H1 (cell line): ENCODE data around the gene IRF8. TPM values are rescaled to one million over a fixed set of nuclear protein-coding genes. Genes with fewer than 3 reads are reported as not detected.

Source experiments
- CTCF ChIA-PET: fragments of 300-600 bp; sonication (Branson Sonifier 250); formaldehyde crosslinking; loops from one replicate; lab custom pipeline; 2021; ENCODE audit not compliant: partially characterized antibody; lab: Charles Lee
- POLR2A ChIA-PET: fragments of 300-600 bp; sonication (Branson Sonifier 250); formaldehyde crosslinking; loops from one replicate; lab custom pipeline; 2021; ENCODE audit warnings: inconsistent platforms; ENCODE audit not compliant: partially characterized antibody; lab: Charles Lee
- DNase-seq, 2 experiments: peaks; one replicate each; pipeline versions ENCODE4 v3.0.0 to v3.0.0-alpha.2; 2010 to 2022; ENCODE audit warnings: low spot score in 2 of 2, low read depth in 1 of 2, mixed read lengths in 1 of 2
- FAIRE-seq: peaks from 2 replicates; lab custom pipeline; 2011; peaks lifted over from hg19 to GRCh38; lab: Jason Lieb, UNC
- H2AFZ ChIP-seq: 2 replicates; pipeline ENCODE4 v1.8.1; 2012; ENCODE audit warnings: low read length, inconsistent platforms
- H2AK5ac ChIP-seq: 2 replicates; pipeline ENCODE4 v1.6.1; 2013; ENCODE audit warnings: low read depth, low read length
- H2BK120ac ChIP-seq: replicated peaks from 2 replicates; pipeline ENCODE3; 2013; ENCODE audit warnings: low read depth, low read length, inconsistent platforms
- H2BK12ac ChIP-seq: 2 replicates; pipeline ENCODE4 v1.6.1; 2013; ENCODE audit warnings: low read depth, low read length
- H2BK15ac ChIP-seq: 2 replicates; pipeline ENCODE4 v1.6.1; 2013; ENCODE audit warnings: low read length
- H2BK20ac ChIP-seq: 2 replicates; pipeline ENCODE4 v1.6.1; 2013; ENCODE audit warnings: low read length
- H2BK5ac ChIP-seq: 2 replicates; pipeline ENCODE4 v1.6.1; 2013; ENCODE audit warnings: low read depth, low read length
- H3K14ac ChIP-seq: 2 replicates; pipeline ENCODE4 v1.6.1; 2013; ENCODE audit warnings: inconsistent platforms; ENCODE audit not compliant: insufficient read length
- H3K18ac ChIP-seq: 2 replicates; pipeline ENCODE4 v1.6.1; 2013; ENCODE audit warnings: low read length; ENCODE audit errors: extremely low read depth
- H3K23ac ChIP-seq: 2 replicates; pipeline ENCODE4 v1.6.1; 2013; ENCODE audit warnings: inconsistent platforms; ENCODE audit not compliant: insufficient read length
- H3K23me2 ChIP-seq: 2 replicates; pipeline ENCODE4 v1.6.1; 2013; ENCODE audit warnings: low read depth, low read length
- H3K27ac ChIP-seq: 2 replicates; pipeline ENCODE4 v1.6.1; 2011; ENCODE audit warnings: low read depth, low read length, inconsistent platforms
- H3K27me3 ChIP-seq, 4 experiments: replicated peaks in 1 of 4; 1 replicate in 1 of 4; 2 replicates in 3 of 4; pipeline versions ENCODE4 v1.6.1 to v1.8.1; 2011 to 2013; ENCODE audit warnings: low read length in 3 of 4, mild to moderate bottlenecking in 3 of 4, inconsistent platforms in 2 of 4, mixed read lengths in 2 of 4, moderate library complexity in 1 of 4; ENCODE audit not compliant: control insufficient read depth in 3 of 4, insufficient read depth in 3 of 4; ENCODE audit errors: extremely low read depth in 1 of 4
- H3K36me3 ChIP-seq, 4 experiments: 2 replicates each; pipeline versions ENCODE4 v1.6.1 to v1.8.1; 2011 to 2013; ENCODE audit warnings: mild to moderate bottlenecking in 4 of 4, low read length in 3 of 4, moderate library complexity in 2 of 4, control low read depth in 1 of 4, inconsistent platforms in 1 of 4; ENCODE audit not compliant: insufficient read depth in 4 of 4, control insufficient read depth in 2 of 4
- H3K4ac ChIP-seq: replicated peaks from 2 replicates; pipeline ENCODE3; 2013; ENCODE audit warnings: low read length, low read depth, mixed read lengths, inconsistent platforms; ENCODE audit not compliant: insufficient read length
- H3K4me1 ChIP-seq, 4 experiments: replicated peaks in 1 of 4; 1 replicate in 1 of 4; 2 replicates in 3 of 4; pipeline versions ENCODE4 v1.6.1 to v1.8.1; 2011 to 2013; ENCODE audit warnings: low read length in 3 of 4, inconsistent platforms in 2 of 4, mixed read lengths in 1 of 4; ENCODE audit not compliant: insufficient read depth in 4 of 4, control insufficient read depth in 3 of 4
- H3K4me2 ChIP-seq, 2 experiments: 2 replicates each; pipeline versions ENCODE4 v1.6.1 to v1.8.1; 2011 to 2013; ENCODE audit warnings: low read depth in 2 of 2, low read length in 2 of 2, control low read depth in 1 of 2, inconsistent platforms in 1 of 2, mild to moderate bottlenecking in 1 of 2; ENCODE audit not compliant: insufficient read depth in 1 of 2
- H3K4me3 ChIP-seq, 4 experiments: fragments of 200-600, 300-600 bp in 1 of 4; sonication (generic), shearing (Covaris generic), sonication (Bioruptor Twin) in 1 of 4; 2 replicates each; pipeline versions ENCODE4 v1.5.1 to v1.8.1; 2011 to 2016; ENCODE audit warnings: low read length in 4 of 4, low read depth in 3 of 4, control low read depth in 2 of 4, inconsistent platforms in 2 of 4, mild to moderate bottlenecking in 2 of 4, mixed read lengths in 1 of 4, moderate library complexity in 1 of 4; ENCODE audit not compliant: insufficient read depth in 2 of 4; ENCODE audit errors: extremely low read depth in 1 of 4
- H3K56ac ChIP-seq: replicated peaks from 2 replicates; pipeline ENCODE3; 2013; ENCODE audit warnings: low read depth, mild to moderate bottlenecking, mixed read lengths, low read length, inconsistent platforms; ENCODE audit not compliant: insufficient read length
- H3K79me1 ChIP-seq: 2 replicates; pipeline ENCODE4 v1.6.1; 2013; ENCODE audit warnings: low read depth, low read length, control low read depth
- H3K79me2 ChIP-seq, 2 experiments: 2 replicates each; pipeline versions ENCODE4 v1.6.1 to v1.8.1; 2012 to 2013; ENCODE audit warnings: low read length in 2 of 2, mild to moderate bottlenecking in 2 of 2, inconsistent platforms in 1 of 2; ENCODE audit not compliant: insufficient read depth in 2 of 2, control insufficient read depth in 1 of 2
- H3K9ac ChIP-seq, 4 experiments: replicated peaks in 1 of 4; 1 replicate in 1 of 4; 2 replicates in 3 of 4; pipeline versions ENCODE4 v1.6.1 to v1.8.1; 2011 to 2013; ENCODE audit warnings: low read depth in 3 of 4, low read length in 3 of 4, control low read depth in 2 of 4, mild to moderate bottlenecking in 2 of 4, moderate library complexity in 2 of 4, inconsistent platforms in 1 of 4; ENCODE audit errors: extremely low read depth in 1 of 4
- H3K9me3 ChIP-seq, 2 experiments: 2 replicates each; pipeline versions ENCODE4 v1.6.1 to v1.8.1; 2012 to 2013; ENCODE audit warnings: mild to moderate bottlenecking in 2 of 2, moderate library complexity in 2 of 2, control low read depth in 1 of 2, inconsistent platforms in 1 of 2, low read depth in 1 of 2, low read length in 1 of 2, mixed read lengths in 1 of 2; ENCODE audit not compliant: insufficient read depth in 2 of 2
- H4K20me1 ChIP-seq, 2 experiments: replicated peaks in 1 of 2; 2 replicates each; pipeline versions ENCODE3 to v1.8.1; 2011 to 2013; ENCODE audit warnings: inconsistent platforms in 2 of 2, low read length in 2 of 2, mild to moderate bottlenecking in 1 of 2; ENCODE audit not compliant: insufficient read depth in 2 of 2, control insufficient read depth in 1 of 2
- H4K5ac ChIP-seq: 2 replicates; pipeline ENCODE4 v1.6.1; 2013; ENCODE audit warnings: low read length, low read depth, mixed read lengths, inconsistent platforms; ENCODE audit not compliant: insufficient read length
- H4K8ac ChIP-seq: 2 replicates; pipeline ENCODE4 v1.8.0; 2013; ENCODE audit warnings: mild to moderate bottlenecking, moderate library complexity, low read length, inconsistent platforms; ENCODE audit not compliant: insufficient read depth; ENCODE audit errors: extremely low read depth
- H4K91ac ChIP-seq: replicated peaks from 2 replicates; pipeline ENCODE3; 2013; ENCODE audit warnings: low read length, mixed read lengths, inconsistent platforms; ENCODE audit not compliant: insufficient read length
- ASH2L ChIP-seq: fragments of 200-600, 300-600 bp; sonication (generic); IDR thresholded peaks from one replicate; pipeline ENCODE4 v1.7.1; 2017; ENCODE audit warnings: low read length
- ATF3 ChIP-seq: IDR thresholded peaks from 2 replicates; pipeline ENCODE4 v1.6.1; 2011; ENCODE audit warnings: low read depth, mild to moderate bottlenecking, low read length; ENCODE audit not compliant: insufficient read depth
- BCL11A ChIP-seq, 2 experiments: IDR thresholded peaks; one replicate each; pipeline ENCODE4 v1.6.1; 2011; ENCODE audit warnings: low read depth in 2 of 2, low read length in 2 of 2, mild to moderate bottlenecking in 2 of 2
- EZH2 ChIP-seq: fragments of 200-600 bp; sonication (generic); IDR thresholded peaks from 2 replicates; pipeline ENCODE4 v1.7.1; 2012; ENCODE audit warnings: low read depth, mild to moderate bottlenecking, moderate library complexity, low read length, inconsistent platforms; ENCODE audit not compliant: severe bottlenecking
- POLR2A ChIP-seq, 2 experiments: IDR thresholded peaks; 1 replicate in 1 of 2; 2 replicates in 1 of 2; pipeline ENCODE4 v1.6.1; 2011; ENCODE audit warnings: low read depth in 2 of 2, low read length in 2 of 2, mild to moderate bottlenecking in 2 of 2; ENCODE audit errors: control extremely low read depth in 1 of 2
- RAD21 ChIP-seq, 2 experiments: IDR thresholded peaks in 1 of 2; conservative IDR thresholded peaks in 1 of 2; 2 replicates each; pipeline ENCODE4 v1.6.1; 2011; ENCODE audit warnings: low read depth in 2 of 2, low read length in 2 of 2, improper control_type of control experiment in 1 of 2, inconsistent platforms in 1 of 2, mild to moderate bottlenecking in 1 of 2, moderate library complexity in 1 of 2
- RFX5 ChIP-seq: IDR thresholded peaks from 2 replicates; pipeline ENCODE4 v1.6.1; 2011; ENCODE audit warnings: low read depth, low read length, improper control_type of control experiment, borderline replicate concordance
- RNF2 ChIP-seq: fragments of 200-900, 300-1000 bp; sonication (generic); IDR thresholded peaks from 2 replicates; pipeline ENCODE4 v1.7.1; 2016; ENCODE audit warnings: borderline replicate concordance, low read depth, mild to moderate bottlenecking, antibody characterized with exemption, low read length; ENCODE audit not compliant: poor library complexity, severe bottlenecking; ENCODE audit errors: missing control alignments
- SIRT6 ChIP-seq: IDR thresholded peaks from one replicate; pipeline ENCODE4 v1.7.1; 2012; ENCODE audit warnings: low read length, inconsistent platforms
- SP4 ChIP-seq: IDR thresholded peaks from 2 replicates; pipeline ENCODE4 v1.6.1; 2012; ENCODE audit warnings: low read length, inconsistent platforms
- TBP ChIP-seq: IDR thresholded peaks from 2 replicates; pipeline ENCODE4 v1.6.1; 2011; ENCODE audit warnings: low read depth, low read length, improper control_type of control experiment
- YY1 ChIP-seq: IDR thresholded peaks from 2 replicates; pipeline ENCODE4 v1.6.1; 2011; ENCODE audit warnings: low read depth, mild to moderate bottlenecking, low read length
- WGBS, 2 experiments: shearing (Covaris generic) in 1 of 2; methylation state at CpG; one replicate each; pipeline versions ENCODE4 v1.1.6 to v1.1.7; 2013 to 2015; ENCODE audit warnings: low lambda C conversion rate in 2 of 2, mixed read lengths in 2 of 2, inconsistent platforms in 1 of 2, low coverage in 1 of 2, missing lambda C conversion rate in 1 of 2; ENCODE audit not compliant: insufficient replicate concordance in 2 of 2, insufficient coverage in 1 of 2, insufficient read length in 1 of 2; ENCODE audit errors: extremely low coverage in 1 of 2, missing lambda C conversion rate in 1 of 2; 5-methylcytosine and 5-hydroxymethylcytosine counted together
- polyA plus RNA-seq, 7 experiments: library from polyadenylated mRNA; depleted of rRNA in 3 of 7; stranded (reverse) in 5 of 7; unstranded in 2 of 7; fragments of >200 nt in 5 of 7; fragments of 200-250 nt in 2 of 7; gene quantifications; 1 replicate in 5 of 7; 2 replicates in 1 of 7; 4 replicates in 1 of 7; pipeline versions ENCODE4 v1.2.1 to v1.2.3, GENCODE V29; 2011 to 2013; ENCODE audit warnings: missing spikeins in 2 of 7, mixed read lengths in 2 of 7
- total RNA-seq: library from RNA; stranded (reverse); fragmentation: NEBNext Ultra II Directional; extraction: Animal tissue kit (Norgen Biotek cat#: 25700); gene quantifications from 2 replicates; pipeline ENCODE4 v1.2.1, GENCODE V29; 2021

The IRF8 gene
- total and polyA plus RNA-seq, 2 of the 8 experiments (the other 6 are each of a cell fraction or from before 2014, with no cell fraction given), result 0.35 to 2.0 TPM

GRCh38 chr16:85872734-85873133, 26.2 kb upstream of the IRF8 start:
- no peak overlapping the region for H2BK20ac ChIP-seq
- ChIA-PET CTCF (no interaction called here), POLR2A (no interaction called here)
- H3K9me3 ChIP-seq, result peaks cover 2 to 4% of the 10 kb centered on the region in 2 experiments; a peak in 2 of 4 replicates
- peaks cover 0 to 5% (median 2%) of the 10 kb centered on the region in 4 experiments; a peak in 4 of 7 replicates for H3K4me1 ChIP-seq
- H3K18ac ChIP-seq, result no peak overlapping the region
- H2BK5ac ChIP-seq, result no peak overlapping the region
- FAIRE-seq, result no peak
- no peak overlapping the region for H3K23ac ChIP-seq
- no peaks in the 10 kb centered on the region; a peak in 1 of 7 replicates for H3K27me3 ChIP-seq
- no peak overlapping the region for H4K91ac ChIP-seq
- no peaks in the 10 kb centered on the region for H3K23me2 ChIP-seq
- WGBS, 2 experiments, result 95% methylated on average over 7 of the region's 7 CpGs; no CpG with 5 or more reads in 1 of the 2 experiments
- H4K20me1 ChIP-seq, result no peaks in the 10 kb centered on the region
- H2AK5ac ChIP-seq, result no peak overlapping the region
- H3K14ac ChIP-seq, result no peak overlapping the region
- DNase-seq, result no peak
- H3K4ac ChIP-seq, result no peak overlapping the region
- no peak overlapping the region for H3K4me2 ChIP-seq
- no peaks in the 10 kb centered on the region for H3K36me3 ChIP-seq
- no peaks in the 10 kb centered on the region for H3K79me1 ChIP-seq
- no peak overlapping the region for H3K56ac ChIP-seq
- H3K4me3 ChIP-seq, result no peak overlapping the region
- TF ChIP-seq RNF2, result no peak
- TF ChIP-seq RFX5, result no peak
- no peak for TF ChIP-seq SIRT6
- TF ChIP-seq YY1, result no peak
- no peak for TF ChIP-seq BCL11A (IDR thresholded peaks at IDR 0.05; ENCODE audit: low read depth in 2 of 2, low read length in 2 of 2)
- no peak for TF ChIP-seq POLR2A (IDR thresholded peaks at IDR 0.05; ENCODE audit: control extremely low read depth in 1 of 2, low read depth in 2 of 2, low read length in 2 of 2)
- TF ChIP-seq RAD21 (IDR thresholded peaks at IDR 0.05 in 1 of 2, conservative IDR thresholded peaks at IDR 0.05 in 1 of 2; ENCODE audit: low read depth in 2 of 2, low read length in 2 of 2), result no peak
- no peak for TF ChIP-seq EZH2
- TF ChIP-seq TBP, result no peak
- TF ChIP-seq ASH2L, result no peak
- TF ChIP-seq ATF3, result no peak
- TF ChIP-seq SP4, result no peak
- H2AFZ ChIP-seq, result no peak overlapping the region
- no peak overlapping the region for H2BK120ac ChIP-seq
- H2BK12ac ChIP-seq, result no peak overlapping the region
- no peaks in the 10 kb centered on the region for H3K79me2 ChIP-seq
- H3K9ac ChIP-seq, result no peak overlapping the region
- no peak overlapping the region for H2BK15ac ChIP-seq
- H4K8ac ChIP-seq, result no peak overlapping the region
- H4K5ac ChIP-seq, result no peak overlapping the region
- no peak overlapping the region for H3K27ac ChIP-seq
